Ovary (tissue), 9 donors: ENCODE data around the gene TSPYL4. TPM values are rescaled to one million over a fixed set of nuclear protein-coding genes. Genes with fewer than 3 reads are reported as not detected.

ENCODE experiments used
- DNase-seq, 5 donors: peaks; one replicate each; pipeline ENCODE4 v3.0.0-alpha.2; 2019 to 2020
- H3K27ac ChIP-seq, 2 donors: fragments of 200-600 bp; one replicate each; pipeline versions ENCODE4 v1.5.1 to v1.8.0; 2019 to 2022
- H3K27me3 ChIP-seq: fragments of 200-600 bp; one replicate; pipeline ENCODE4 v1.8.0; 2022
- H3K36me3 ChIP-seq: fragments of 200-600 bp; sonication (generic); one replicate; pipeline ENCODE4 v1.5.1; 2019
- H3K4me1 ChIP-seq: one replicate; pipeline ENCODE4 v1.8.1; 2013; ENCODE audit warnings: mild to moderate bottlenecking, moderate library complexity; ENCODE audit not compliant: insufficient read depth
- H3K4me3 ChIP-seq: fragments of 200-600 bp; sonication (generic); one replicate; pipeline ENCODE4 v1.5.1; 2017
- H3K9me3 ChIP-seq, 2 donors: fragments of 200-600 bp in 1 of 2; sonication (generic) in 1 of 2; one replicate each; pipeline versions ENCODE4 v1.5.1 to v1.8.1; 2013 to 2019; ENCODE audit warnings: mild to moderate bottlenecking in 1 of 2, moderate library complexity in 1 of 2
- CTCF ChIP-seq, 3 donors: fragments of 450-650 bp in 2 of 3; fragments of 200-600 bp in 1 of 3; IDR thresholded peaks; one replicate each; pipeline versions ENCODE4 v1.5.1 to v1.8.0; 2016 to 2022; ENCODE audit warnings: antibody characterized with exemption in 3 of 3, mild to moderate bottlenecking in 1 of 3
- EP300 ChIP-seq: sonication (generic); formaldehyde crosslinking; IDR thresholded peaks from one replicate; pipeline ENCODE4 v1.6.1; 2017; ENCODE audit warnings: antibody characterized with exemption
- POLR2A ChIP-seq: fragments of 450-650 bp; IDR thresholded peaks from one replicate; pipeline ENCODE4 v1.6.1; 2017; ENCODE audit warnings: antibody characterized with exemption, mild to moderate bottlenecking, moderate library complexity
- WGBS, 3 donors: extraction: QIAGEN DNeasy Blood & Tissue Kit in 1 of 3; methylation state at CpG; one replicate each; pipeline versions ENCODE4 v1.1.5 to v1.1.7; 2013 to 2017; 5-methylcytosine and 5-hydroxymethylcytosine counted together
- intact Hi-C, 4 donors: fragments of 100-400 bp; cut with DNase I; formaldehyde crosslinking; loops; one replicate each; pipeline versions ENCODE4 v1.11.0 to v1.15.1; 2022 to 2023
- polyA plus RNA-seq, 2 donors: library from polyadenylated mRNA; stranded (reverse); fragments of 200-250 nt in 1 of 2; fragments of 350-450 nt in 1 of 2; fragmentation: Illumina TruSeq in 1 of 2; extraction: RNeasy Lipid Tissue Mini Kit (QIAGEN cat#74804) in 1 of 2; gene quantifications; one replicate each; pipeline ENCODE4 v1.2.3, GENCODE V29; 2013 to 2014
- total RNA-seq, 7 donors: library from RNA; depleted of rRNA in 2 of 7; stranded (reverse); fragments of >200 nt in 2 of 7; fragmentation: NEBNext Ultra II Directional in 3 of 7; extraction: Animal tissue kit (Norgen Biotek cat#: 25700) in 3 of 7; gene quantifications; one replicate each; pipeline versions ENCODE4 v1.1.0 to v1.2.4, GENCODE V29; 2016 to 2023
- donor health status: DM: no; HTN: no; CAD: no; lungs with moderate emphysema.
- donor health status: DM: no; HTN: no; CAD: no.
- donor health status: Bipolar disorder and iron deficiency.
- donor health status: DM: yes; HTN: yes; CAD: no.
- donor health status: DM: no; HTN: no; CAD: no.
- donor health status: DM: yes; HTN: yes; CAD: no.

TSPYL4 gene
- total and polyA plus RNA-seq, 9 donors: 18.1 to 44.4 (median 31.0) TPM

- Histone ChIP-seq H3K4me1 (peaks cover 9% of the 10 kb centered on the region), H3K27me3 (no peaks in the 10 kb centered on the region), H3K9me3 (no peaks in the 10 kb centered on the region), H3K36me3 (no peaks in the 10 kb centered on the region), H3K27ac (no peak overlapping the region), H3K4me3 (no peak overlapping the region)
- TF ChIP-seq EP300 (no peak), CTCF (IDR thresholded peaks at IDR 0.05) (no peak), POLR2A (no peak)
- intact Hi-C loops: no loop called here
- DNase-seq: no peak
Observed at GRCh38 chr6:116247285-116247684, 6.6 kb downstream of the TSPYL4 start.

DNA sequence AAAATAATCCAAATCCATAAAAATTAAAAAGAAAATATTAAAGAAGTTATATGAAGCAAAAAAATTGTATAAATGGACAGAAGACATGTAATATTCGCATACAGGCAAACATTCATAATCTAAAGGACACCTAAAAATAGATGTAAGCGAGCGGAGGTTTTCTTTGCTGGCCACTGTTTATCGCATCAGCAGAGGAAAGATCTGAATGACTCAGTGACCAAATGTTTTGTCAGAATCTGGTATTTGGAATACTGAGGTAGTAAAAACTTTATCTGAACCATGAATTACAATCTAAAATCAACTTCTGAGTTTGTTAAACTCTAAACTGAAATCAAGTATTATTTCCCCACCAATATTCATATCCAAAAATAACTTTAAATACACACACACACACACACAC, 7.8 kb downstream of the TSPYL4 start:
- H3K27ac ChIP-seq: no peak overlapping the region
- WGBS, 3 donors: 58 to 80% (median 65%) methylated on average over 4 of the region's 4 CpGs

DNA sequence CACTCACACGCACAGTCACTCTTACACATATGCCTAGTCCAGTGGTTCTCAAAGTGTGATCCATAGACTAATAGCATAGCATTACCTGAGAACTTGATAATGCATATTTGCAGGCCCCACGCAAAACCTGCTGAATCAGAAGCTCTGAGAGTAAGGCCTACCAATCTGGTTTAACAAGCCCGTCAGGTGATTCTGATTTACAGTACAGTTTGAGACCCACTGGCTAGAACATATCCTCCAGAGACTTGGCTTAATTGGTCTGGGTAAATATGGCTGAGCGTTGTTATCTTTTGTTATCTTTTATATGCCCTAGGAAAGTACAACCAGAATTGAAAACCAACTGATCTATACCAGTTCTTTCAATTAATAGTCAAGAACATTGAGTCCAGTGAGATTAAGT, 9.6 kb downstream of the TSPYL4 start:
- TF ChIP-seq EP300 (no peak), POLR2A (no peak), CTCF (IDR thresholded peaks at IDR 0.05) (no peak)
- H3K27me3 ChIP-seq: no peaks in the 10 kb centered on the region
- 81 to 95% (median 89%) methylated on average over 4 of the region's 4 CpGs for WGBS, 3 donors
- H3K4me1 ChIP-seq: no peaks in the 10 kb centered on the region
- intact Hi-C loops: no loop called here
- no peaks in the 10 kb centered on the region for H3K9me3 ChIP-seq
- H3K4me3 ChIP-seq: no peak overlapping the region
- H3K36me3 ChIP-seq: no peaks in the 10 kb centered on the region
- no peak for DNase-seq
- no peak overlapping the region for H3K27ac ChIP-seq

More for the DNA sequence above, 7.8 kb downstream of the TSPYL4 start:
- H3K4me3 ChIP-seq: no peak overlapping the region
- no peaks in the 10 kb centered on the region for H3K36me3 ChIP-seq
- H3K27me3 ChIP-seq: no peaks in the 10 kb centered on the region
- TF ChIP-seq CTCF (IDR thresholded peaks at IDR 0.05): no peak
- no peak for TF ChIP-seq EP300
- no peak for TF ChIP-seq POLR2A
- no peaks in the 10 kb centered on the region for H3K9me3 ChIP-seq
- no peak for DNase-seq
- H3K4me1 ChIP-seq: peaks cover 3% of the 10 kb centered on the region
- intact Hi-C loops: no loop called here

DNA sequence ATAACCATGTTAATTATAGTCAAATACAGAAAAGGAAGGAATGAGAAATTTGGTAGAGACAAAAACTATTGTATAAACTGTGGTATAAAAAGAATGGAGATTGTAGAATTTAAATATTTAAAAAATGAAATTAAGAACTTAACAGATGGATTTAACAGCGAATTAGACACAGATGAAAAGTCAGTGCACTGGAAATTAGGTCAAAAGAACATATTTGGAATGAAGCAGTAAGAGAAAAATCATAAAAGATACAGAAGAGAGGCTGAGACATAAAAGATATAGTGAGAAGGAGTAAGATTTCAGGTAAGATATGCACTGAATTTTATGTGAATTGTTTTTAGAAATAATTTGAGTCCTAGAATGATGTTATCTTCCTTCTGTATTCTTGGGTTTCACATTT, 14.0 kb downstream of the TSPYL4 start:
- H3K27ac ChIP-seq: no peak overlapping the region
- no peaks in the 10 kb centered on the region for H3K4me1 ChIP-seq
- H3K27me3 ChIP-seq: no peaks in the 10 kb centered on the region
- no peak for TF ChIP-seq CTCF (IDR thresholded peaks at IDR 0.05)
- no peak for TF ChIP-seq POLR2A
- H3K9me3 ChIP-seq: no peaks in the 10 kb centered on the region
- intact Hi-C loops: no loop called here
- DNase-seq: no peak
- no peaks in the 10 kb centered on the region for H3K36me3 ChIP-seq
- 98 to 100% (median 98%) methylated on average over 1 of the region's 1 CpG for WGBS, 3 donors
- no peak overlapping the region for H3K4me3 ChIP-seq

GRCh38 chr6:116239256-116239655, 14.6 kb downstream of the TSPYL4 start:
- DNase-seq: no peak
- H3K4me3 ChIP-seq: no peak overlapping the region
- no peaks in the 10 kb centered on the region for H3K27me3 ChIP-seq
- intact Hi-C loops: no loop called here
- WGBS, 3 donors: 94 to 98% (median 94%) methylated on average over 2 of the region's 2 CpGs
- H3K4me1 ChIP-seq: no peaks in the 10 kb centered on the region
- H3K9me3 ChIP-seq: no peaks in the 10 kb centered on the region
- TF ChIP-seq POLR2A: no peak
- no peak for TF ChIP-seq CTCF (IDR thresholded peaks at IDR 0.05)
- no peak for TF ChIP-seq EP300
- no peaks in the 10 kb centered on the region for H3K36me3 ChIP-seq
- no peak overlapping the region for H3K27ac ChIP-seq
